Keratinocyte (primary cell): Measurements from ENCODE around the gene ESRRB. TPM values are rescaled to one million over a fixed set of nuclear protein-coding genes. Genes with fewer than 3 reads are reported as not detected.

Experiments
- DNase-seq: peaks from one replicate; pipeline ENCODE4 v3.0.0-alpha.2; 2011; ENCODE audit warnings: low read depth, missing footprints, low spot score
- FAIRE-seq: peaks from 2 replicates; lab custom pipeline; 2011; peaks lifted over from hg19 to GRCh38; lab: Jason Lieb, UNC
- H2AFZ ChIP-seq: 2 replicates; pipeline ENCODE4 v1.6.0; 2012; ENCODE audit warnings: low read length, control low read depth, inconsistent platforms; ENCODE audit not compliant: control insufficient read depth
- H3K27ac ChIP-seq: 2 replicates; pipeline ENCODE4 v1.5.1; 2011; ENCODE audit warnings: low read length; ENCODE audit not compliant: control insufficient read depth, insufficient read depth
- H3K27me3 ChIP-seq: 3 replicates; pipeline ENCODE4 v1.6.0; 2011; ENCODE audit warnings: low read length; ENCODE audit not compliant: control insufficient read depth, insufficient read depth; ENCODE audit errors: extremely low read depth
- H3K36me3 ChIP-seq, 2 experiments: 2 replicates in 1 of 2; 3 replicates in 1 of 2; pipeline ENCODE4 v1.5.1; 2011; ENCODE audit warnings: low read length in 2 of 2, mild to moderate bottlenecking in 1 of 2; ENCODE audit not compliant: control insufficient read depth in 2 of 2, insufficient read depth in 2 of 2; ENCODE audit errors: extremely low read depth in 1 of 2
- H3K4me1 ChIP-seq: 3 replicates; pipeline ENCODE4 v1.5.1; 2011; ENCODE audit warnings: low read length; ENCODE audit not compliant: control insufficient read depth, insufficient read depth; ENCODE audit errors: extremely low read depth
- H3K4me2 ChIP-seq: 3 replicates; pipeline ENCODE4 v1.6.0; 2011; ENCODE audit warnings: low read depth, low read length; ENCODE audit not compliant: control insufficient read depth, insufficient read depth; ENCODE audit errors: extremely low read depth
- H3K4me3 ChIP-seq, 3 experiments: fragments of 200-600 bp in 1 of 3; sonication (generic) in 1 of 3; 2 replicates in 2 of 3; 3 replicates in 1 of 3; pipeline ENCODE4 v1.5.1; 2011 to 2016; ENCODE audit warnings: low read length in 3 of 3, mild to moderate bottlenecking in 3 of 3, control low read depth in 2 of 3, inconsistent platforms in 1 of 3, low read depth in 1 of 3, mixed read lengths in 1 of 3, mixed run types in 1 of 3, moderate library complexity in 1 of 3; ENCODE audit not compliant: control insufficient read depth in 2 of 3, insufficient read depth in 2 of 3; ENCODE audit errors: extremely low read depth in 1 of 3
- H3K79me2 ChIP-seq: 2 replicates; pipeline ENCODE4 v1.6.0; 2012; ENCODE audit warnings: low read length; ENCODE audit not compliant: control insufficient read depth, insufficient read depth
- H3K9ac ChIP-seq: 3 replicates; pipeline ENCODE4 v1.6.0; 2011; ENCODE audit warnings: low read length; ENCODE audit not compliant: control insufficient read depth, insufficient read depth; ENCODE audit errors: extremely low read depth
- H3K9me1 ChIP-seq: 3 replicates; pipeline ENCODE4 v1.6.0; 2011; ENCODE audit warnings: low read length; ENCODE audit not compliant: control insufficient read depth, insufficient read depth; ENCODE audit errors: extremely low read depth
- H3K9me3 ChIP-seq: 2 replicates; pipeline ENCODE4 v1.5.1; 2012; ENCODE audit warnings: low read depth, low read length; ENCODE audit not compliant: control insufficient read depth
- H4K20me1 ChIP-seq: 3 replicates; pipeline ENCODE4 v1.6.0; 2011; ENCODE audit warnings: low read length; ENCODE audit not compliant: control insufficient read depth, insufficient read depth; ENCODE audit errors: extremely low read depth
- EZH2 ChIP-seq: IDR thresholded peaks from one replicate; pipeline ENCODE4 v1.6.1; 2012; ENCODE audit warnings: inconsistent platforms, mild to moderate bottlenecking, low read length, moderate library complexity
- dilution Hi-C: fragments of 300-500 bp; cut with MboI; formaldehyde crosslinking; loops from one replicate; pipeline ENCODE4 v1.7.0; 2020; ENCODE audit warnings: low sequenced_read_pairs; ENCODE audit not compliant: extremely low pct_ligation_motif_present
- polyA plus RNA-seq, 5 experiments: library from polyadenylated mRNA; depleted of rRNA in 3 of 5; stranded (reverse) in 3 of 5; stranded (forward) in 1 of 5; unstranded in 1 of 5; fragments of >200 nt; gene quantifications; 1 replicate in 1 of 5; 2 replicates in 3 of 5; 3 replicates in 1 of 5; pipeline versions ENCODE4 v1.2.1 to v1.2.3, GENCODE V29; 2011 to 2012; ENCODE audit warnings: missing spikeins in 2 of 5, low read depth in 1 of 5, low replicate concordance in 1 of 5
- TF ChIP-seq, protein P1 (sequence below), 3 experiments: IDR thresholded peaks in 1 of 3; conservative IDR thresholded peaks in 1 of 3; optimal IDR thresholded peaks in 1 of 3; 2 replicates in 2 of 3; 3 replicates in 1 of 3; pipeline versions ENCODE3 to v1.5.1; 2011; ENCODE audit warnings: low read length in 3 of 3, mild to moderate bottlenecking in 3 of 3, moderate library complexity in 2 of 3, control low read depth in 1 of 3, inconsistent platforms in 1 of 3; ENCODE audit not compliant: insufficient read depth in 2 of 3; ENCODE audit errors: extremely low read depth in 1 of 3

Gene ESRRB
- polyA plus RNA-seq, 1 donor (not counting 4 experiments of a cell fraction or from before 2014, with no cell fraction given) = 0.01 TPM

DNA sequence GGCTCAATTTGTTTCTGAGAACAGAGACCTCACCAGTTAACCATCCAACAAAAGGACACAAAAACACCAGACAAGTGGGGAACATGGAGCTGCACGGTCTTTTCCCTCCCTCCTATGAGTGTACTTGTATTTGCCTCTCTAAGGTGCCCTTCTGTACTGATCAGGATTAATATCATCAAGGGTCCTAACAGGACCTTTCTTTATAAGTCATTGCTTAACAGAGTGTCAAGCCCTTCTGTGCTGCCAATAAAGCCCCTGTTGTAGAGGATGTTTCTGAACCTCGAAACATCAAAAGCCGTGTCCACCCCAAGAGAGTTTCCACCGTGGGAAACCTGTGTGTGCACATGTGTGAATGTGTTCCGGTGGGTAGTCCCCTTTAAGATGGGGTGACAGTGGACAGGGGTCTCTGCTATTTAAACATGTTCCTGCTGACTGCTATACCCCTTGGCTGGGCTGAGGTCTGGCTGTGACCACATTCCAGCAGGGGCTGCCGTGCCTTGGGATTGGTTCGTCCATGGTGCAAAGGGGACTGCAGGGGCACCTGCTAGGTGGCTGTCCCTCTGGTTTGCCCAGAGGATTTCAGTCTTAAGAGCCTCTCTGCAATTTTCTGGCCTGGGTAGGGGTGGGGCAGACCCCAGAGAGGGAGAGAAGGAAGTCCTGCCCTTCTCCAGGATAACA is 6.0 kb downstream of the ESRRB start:
- FAIRE-seq (no peak), DNase-seq (no peak)
- TF ChIP-seq, protein P1, sequence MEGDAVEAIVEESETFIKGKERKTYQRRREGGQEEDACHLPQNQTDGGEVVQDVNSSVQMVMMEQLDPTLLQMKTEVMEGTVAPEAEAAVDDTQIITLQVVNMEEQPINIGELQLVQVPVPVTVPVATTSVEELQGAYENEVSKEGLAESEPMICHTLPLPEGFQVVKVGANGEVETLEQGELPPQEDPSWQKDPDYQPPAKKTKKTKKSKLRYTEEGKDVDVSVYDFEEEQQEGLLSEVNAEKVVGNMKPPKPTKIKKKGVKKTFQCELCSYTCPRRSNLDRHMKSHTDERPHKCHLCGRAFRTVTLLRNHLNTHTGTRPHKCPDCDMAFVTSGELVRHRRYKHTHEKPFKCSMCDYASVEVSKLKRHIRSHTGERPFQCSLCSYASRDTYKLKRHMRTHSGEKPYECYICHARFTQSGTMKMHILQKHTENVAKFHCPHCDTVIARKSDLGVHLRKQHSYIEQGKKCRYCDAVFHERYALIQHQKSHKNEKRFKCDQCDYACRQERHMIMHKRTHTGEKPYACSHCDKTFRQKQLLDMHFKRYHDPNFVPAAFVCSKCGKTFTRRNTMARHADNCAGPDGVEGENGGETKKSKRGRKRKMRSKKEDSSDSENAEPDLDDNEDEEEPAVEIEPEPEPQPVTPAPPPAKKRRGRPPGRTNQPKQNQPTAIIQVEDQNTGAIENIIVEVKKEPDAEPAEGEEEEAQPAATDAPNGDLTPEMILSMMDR (optimal IDR thresholded peaks at IDR 0.05 in 1 of 3, IDR thresholded peaks at IDR 0.05 in 1 of 3, conservative IDR thresholded peaks at IDR 0.05 in 1 of 3; ENCODE audit: extremely low read depth in 1 of 3, insufficient read depth in 2 of 3, low read length in 3 of 3) = no peak
- no peak for TF ChIP-seq EZH2
- dilution Hi-C loops = no loop called here
- no peaks in the 10 kb centered on the region for H3K36me3 ChIP-seq
- H3K79me2 ChIP-seq = no peaks in the 10 kb centered on the region
- H4K20me1 ChIP-seq = no peaks in the 10 kb centered on the region
- H3K27me3 ChIP-seq = peaks cover 73% of the 10 kb centered on the region
- H3K4me3 ChIP-seq = no peak overlapping the region
- H3K9me1 ChIP-seq = no peaks in the 10 kb centered on the region
- no peak overlapping the region for H3K9ac ChIP-seq
- H3K4me2 ChIP-seq = no peak overlapping the region
- no peaks in the 10 kb centered on the region for H3K4me1 ChIP-seq
- no peak overlapping the region for H2AFZ ChIP-seq
- H3K9me3 ChIP-seq = no peaks in the 10 kb centered on the region
- no peak overlapping the region for H3K27ac ChIP-seq

DNA sequence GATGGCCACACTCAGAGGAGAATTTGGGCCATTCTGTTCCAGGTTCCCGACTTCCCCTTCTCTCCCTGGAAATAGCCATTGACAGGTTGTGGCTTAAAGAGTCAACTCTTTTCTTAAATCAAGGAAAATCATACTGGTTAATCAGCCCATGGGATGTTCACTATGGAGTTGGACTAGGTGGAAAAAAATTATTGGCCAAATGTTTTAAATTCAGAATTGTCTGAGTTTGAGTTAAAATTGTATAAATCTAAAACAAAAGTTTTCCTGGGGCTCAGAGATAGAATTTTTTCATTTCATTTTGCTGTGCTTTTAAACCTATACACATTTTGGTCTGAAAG is 6.5 kb downstream of the ESRRB start:
- Histone ChIP-seq H3K27ac (no peak overlapping the region), H3K9ac (no peak overlapping the region), H3K9me1 (no peaks in the 10 kb centered on the region), H3K36me3 (no peaks in the 10 kb centered on the region), H3K9me3 (no peaks in the 10 kb centered on the region), H3K79me2 (no peaks in the 10 kb centered on the region), H3K4me3 (no peak overlapping the region), H3K4me2 (no peak overlapping the region), H4K20me1 (no peaks in the 10 kb centered on the region), H3K27me3 (peaks cover 68% of the 10 kb centered on the region), H2AFZ (no peak overlapping the region), H3K4me1 (no peaks in the 10 kb centered on the region)
- dilution Hi-C loops = no loop called here
- TF ChIP-seq EZH2 = no peak
- TF ChIP-seq, protein P1 (optimal IDR thresholded peaks at IDR 0.05 in 1 of 3, IDR thresholded peaks at IDR 0.05 in 1 of 3, conservative IDR thresholded peaks at IDR 0.05 in 1 of 3; ENCODE audit: extremely low read depth in 1 of 3, insufficient read depth in 2 of 3, low read length in 3 of 3) = no peak
- DNase-seq (no peak), FAIRE-seq (no peak)
